CD1c-positive myeloid dendritic cell (primary cell): Measurements from ENCODE around the gene ZNF22.
"Not testable (repeated sequence)": the region's sequence is repeated elsewhere in the genome, so short reads cannot be mapped to it uniquely, and the experiment has no call there.

Experiments
- DNase-seq: peaks from one replicate; pipeline ENCODE4 v3.0.0-alpha.2; 2016; ENCODE audit errors: extremely low spot score

The ZNF22 gene

GRCh38 chr10:44991571-44991970, 9.2 kb upstream of the ZNF22 start:
- DNase-seq, result no peak

DNA sequence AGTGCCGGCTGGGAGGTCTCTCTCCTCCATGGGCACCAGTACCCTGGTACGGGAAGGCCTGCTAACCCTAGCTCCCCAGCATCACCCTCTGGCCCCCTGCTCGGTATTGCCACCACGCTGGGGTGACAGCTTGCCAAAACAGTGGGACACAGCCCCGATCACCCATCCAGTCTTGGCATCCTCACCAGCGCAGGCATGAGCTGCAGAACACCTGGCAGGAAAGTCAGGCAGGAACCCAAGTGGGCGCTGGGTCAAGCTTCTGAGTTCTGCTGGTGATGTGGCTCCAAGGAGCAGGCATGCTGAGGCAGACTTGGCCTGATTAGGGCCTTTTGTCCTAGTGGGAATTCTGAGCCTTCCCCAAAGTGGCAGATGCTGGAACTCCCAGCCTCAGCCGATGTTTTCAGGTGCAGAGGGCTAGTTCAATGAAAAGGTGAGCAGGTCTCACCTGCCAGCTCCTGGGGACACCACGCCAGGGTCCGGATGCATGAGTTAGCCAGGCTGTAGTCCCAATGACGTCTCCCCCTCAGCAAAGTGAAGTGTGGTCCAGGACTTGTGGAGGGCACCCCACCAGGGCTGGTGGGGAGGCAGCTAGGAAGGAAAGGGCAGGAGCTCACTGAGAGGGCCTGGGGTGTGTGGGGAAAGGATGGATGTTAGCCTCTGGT, 8.5 kb upstream of the ZNF22 start:
- no peak for DNase-seq

DNA sequence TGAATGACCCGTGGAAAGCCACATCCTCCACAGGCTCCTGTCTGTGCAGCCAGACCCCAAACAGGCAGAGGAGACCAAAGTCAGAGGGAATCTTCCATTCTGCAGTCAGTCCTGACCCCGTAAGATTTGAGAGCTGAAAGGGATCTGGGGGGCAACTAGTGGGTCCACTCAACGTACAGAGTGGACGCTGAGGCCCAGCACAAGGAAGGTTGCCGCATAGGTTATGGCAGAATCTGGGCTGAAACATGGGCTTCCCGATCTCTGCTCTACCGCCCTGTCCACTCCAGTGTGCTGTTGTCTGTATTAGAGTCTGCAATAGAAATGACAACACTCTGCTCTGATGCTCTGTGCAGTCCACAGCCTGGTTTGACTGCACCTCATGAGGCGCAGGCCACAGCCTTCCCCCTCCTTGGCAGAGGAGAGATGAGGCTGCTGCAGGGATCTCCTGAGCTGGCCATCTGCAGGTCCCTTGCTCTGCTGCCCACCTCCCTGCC, 7.9 kb upstream of the ZNF22 start:
- DNase-seq, result no peak

GRCh38 chr10:44993226-44993921, 7.3 kb upstream of the ZNF22 start:
- DNase-seq, result no peak

- no peak for DNase-seq
Measured at GRCh38 chr10:44993922-44994751, 6.6 kb upstream of the ZNF22 start.

DNA sequence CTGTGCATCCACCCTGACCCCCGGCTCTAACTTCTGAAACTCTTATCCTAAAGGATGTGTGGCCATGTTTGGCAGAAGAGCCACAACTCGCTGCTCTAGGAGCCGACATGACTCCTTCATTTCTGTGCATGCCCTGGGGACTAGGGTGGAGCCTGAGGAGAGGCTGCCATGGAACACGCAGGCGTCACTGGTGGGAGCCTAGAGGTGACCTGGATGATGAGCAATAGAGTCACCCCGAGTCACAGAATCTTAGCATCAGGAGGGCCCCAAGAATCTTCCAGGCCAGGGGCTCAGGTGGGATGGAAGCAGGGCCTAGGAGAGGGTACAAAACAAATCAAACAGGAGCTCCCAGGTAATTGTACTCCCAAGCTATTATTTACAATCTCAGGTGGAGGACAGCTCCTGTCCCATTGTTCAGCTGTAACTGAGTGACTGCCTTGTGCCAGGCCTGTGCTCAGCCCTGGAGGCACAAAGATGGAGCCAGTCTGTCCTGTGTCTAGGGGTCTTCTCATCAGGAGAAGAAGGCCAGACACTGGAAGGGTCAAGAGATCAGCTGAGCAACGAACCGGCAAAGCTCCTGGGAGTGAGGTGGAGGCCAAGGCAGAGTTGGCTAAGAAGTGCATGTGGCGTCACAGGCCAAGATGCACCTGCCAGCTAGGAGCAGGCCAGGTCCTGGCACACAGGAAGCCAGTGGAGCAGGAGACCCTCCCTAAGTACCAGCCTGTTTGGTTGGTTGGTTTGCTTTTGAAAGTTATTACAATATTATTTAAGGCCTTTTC, 5.8 kb upstream of the ZNF22 start:
- no peak for DNase-seq

GRCh38 chr10:44995581-44995913, 5.2 kb upstream of the ZNF22 start:
- DNase-seq, result no peak

- no peak for DNase-seq
Measured at GRCh38 chr10:44995914-44996669, 4.6 kb upstream of the ZNF22 start.

DNA sequence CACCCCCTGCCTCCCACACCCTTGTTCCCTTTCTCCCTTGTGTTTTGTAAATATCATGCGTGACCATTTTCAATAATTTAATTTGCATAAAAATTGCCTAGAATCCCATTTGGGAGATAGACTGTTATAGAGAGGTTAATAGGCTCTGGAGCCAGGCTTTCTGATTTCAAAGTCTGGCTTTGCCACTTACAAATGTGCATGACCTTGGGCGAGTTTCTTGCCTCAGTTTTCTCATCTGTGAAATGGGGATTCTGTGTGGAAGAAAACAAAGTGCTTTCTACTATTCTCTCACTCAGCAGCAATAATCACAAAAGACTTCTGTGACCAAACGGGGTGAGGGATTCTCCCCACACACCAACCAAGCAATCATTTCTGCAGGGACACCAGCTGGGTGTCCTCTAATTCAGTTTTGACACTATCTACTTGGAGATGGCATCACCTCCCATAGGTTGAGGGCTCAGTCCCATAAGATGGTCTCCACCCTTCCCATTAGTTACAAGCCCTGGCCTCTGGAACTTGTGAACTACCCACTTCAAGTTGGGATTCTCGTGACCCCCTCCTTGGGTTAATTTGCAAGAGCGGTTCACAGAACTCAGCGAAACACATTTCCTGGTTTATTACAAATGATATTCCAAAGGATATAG, 3.5 kb upstream of the ZNF22 start:
- DNase-seq, result no peak

- no peak for DNase-seq
Measured at GRCh38 chr10:44998146-44998631, 2.5 kb upstream of the ZNF22 start.

- peak; percentile 18 for DNase-seq
Measured at GRCh38 chr10:45000138-45000751, 478 bp upstream of the ZNF22 start.

GRCh38 chr10:45001381-45002148, 842 bp downstream of the ZNF22 start:
- peak; percentile 49 for DNase-seq

GRCh38 chr10:45003432-45004000, 2.8 kb downstream of the ZNF22 start:
- DNase-seq, result no peak

- no peak for DNase-seq
Measured at GRCh38 chr10:45004661-45005060, 3.9 kb downstream of the ZNF22 start.

DNA sequence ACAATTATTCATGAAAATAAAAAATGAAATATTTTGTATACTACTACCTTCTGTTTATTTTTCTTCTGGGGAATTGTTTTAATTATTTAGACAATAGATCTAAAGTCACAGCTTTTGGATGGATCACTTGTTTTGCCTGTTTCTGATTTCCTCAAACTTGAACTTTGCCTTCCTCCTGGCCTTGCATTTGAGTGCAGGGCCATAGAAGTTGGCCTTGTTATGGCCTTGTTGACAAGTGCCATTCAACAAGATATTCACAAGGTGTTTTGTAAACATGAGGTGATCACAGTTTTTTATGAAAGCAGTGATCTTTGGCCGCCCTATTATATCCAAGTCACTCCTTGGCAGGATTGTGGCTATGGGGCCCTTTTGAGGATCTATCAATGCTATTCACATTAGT, 4.6 kb downstream of the ZNF22 start:
- DNase-seq, result no peak

- DNase-seq, result peak; percentile 39
Measured at GRCh38 chr10:45006276-45007030, 5.7 kb downstream of the ZNF22 start.

DNA sequence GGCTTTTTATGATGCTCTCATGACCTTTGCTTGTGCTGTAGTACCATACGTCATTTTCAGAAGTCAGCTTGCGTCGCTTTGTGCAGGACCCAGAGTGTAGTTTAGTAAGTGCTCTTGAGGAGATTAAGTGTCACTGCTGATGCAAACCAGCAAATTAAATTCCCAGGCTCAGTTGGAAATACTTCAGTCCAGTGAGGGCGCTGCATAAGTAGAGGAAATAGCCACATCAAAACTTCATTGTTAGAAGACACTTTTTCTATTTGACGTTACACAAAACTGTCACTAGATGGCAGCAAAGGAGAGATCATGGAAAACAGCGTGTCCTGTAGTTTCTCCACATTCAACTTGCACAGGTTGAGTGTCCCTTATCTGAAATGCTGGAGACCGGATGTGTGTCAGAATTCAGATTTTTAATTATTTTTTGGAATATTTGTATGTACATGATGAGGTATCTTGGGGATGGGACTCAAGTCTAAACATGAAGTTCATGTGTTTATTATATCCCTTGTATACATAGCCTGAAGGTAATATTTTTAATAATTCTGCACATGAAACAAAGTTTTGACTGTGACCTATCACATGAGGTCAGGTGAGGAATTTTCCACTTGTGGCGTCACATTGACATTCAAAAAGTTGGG, 7.9 kb downstream of the ZNF22 start:
- peak; percentile 81 for DNase-seq

- DNase-seq, result not testable (repeated sequence)
Measured at GRCh38 chr10:45014557-45014956, 13.8 kb downstream of the ZNF22 start.
